HG03103 (cell line): ENCODE data around the gene TBR1.

ENCODE experiments used
- ATAC-seq: cut with Tn5 transposase; IDR thresholded peaks from one replicate; pipeline ENCODE4 v1.9.1; 2021; ENCODE audit warnings: low read depth; ENCODE audit not compliant: unreplicated experiment

Gene TBR1

GRCh38 chr2:161415987-161416707, at the start of gene TBR1:
Gene TBR1 (plus strand): TSS chr2:161416297. CDS start chr2:161416411, 114 bp downstream.
- ATAC-seq, result no peak

DNA sequence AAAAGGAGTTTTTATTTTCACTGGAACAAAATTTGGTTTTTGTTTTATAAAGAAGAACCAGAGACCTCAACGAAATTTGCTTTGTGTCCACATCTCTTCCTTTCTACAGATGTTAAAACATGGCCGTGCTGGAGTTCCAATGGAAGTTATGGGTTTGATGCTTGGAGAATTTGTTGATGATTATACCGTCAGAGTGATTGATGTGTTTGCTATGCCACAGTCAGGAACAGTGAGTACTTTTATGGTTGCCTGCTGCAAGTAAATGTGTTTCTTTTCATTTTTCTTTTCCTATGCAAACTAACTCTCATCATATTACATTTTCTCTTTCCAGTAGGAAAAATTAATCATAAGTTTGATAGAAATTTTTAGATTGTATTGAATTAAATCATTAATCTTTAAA, 48.4 kb upstream of the TBR1 start:
- no peak for ATAC-seq

DNA sequence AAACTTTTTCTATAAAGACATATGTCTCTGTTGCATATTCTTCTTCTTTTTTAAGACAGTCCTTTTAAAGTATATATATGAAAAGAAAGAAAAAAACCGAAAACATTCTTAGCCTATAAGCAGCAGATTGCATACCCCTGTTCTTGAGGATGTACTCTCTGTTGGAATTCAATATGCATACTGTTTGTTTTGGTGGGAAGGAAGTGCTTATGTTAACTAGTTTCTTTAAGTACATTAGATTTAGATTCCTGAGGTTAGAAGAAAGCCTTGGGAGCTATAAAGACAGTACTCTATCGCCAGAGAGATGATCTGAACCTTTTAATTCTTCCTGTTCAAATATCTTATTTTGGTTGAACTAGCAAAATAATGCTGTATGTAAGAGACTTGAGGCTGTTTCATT, 46.8 kb upstream of the TBR1 start:
- no peak for ATAC-seq

- no peak for ATAC-seq
Measured at GRCh38 chr2:161370981-161371380, 45.1 kb upstream of the TBR1 start.

DNA sequence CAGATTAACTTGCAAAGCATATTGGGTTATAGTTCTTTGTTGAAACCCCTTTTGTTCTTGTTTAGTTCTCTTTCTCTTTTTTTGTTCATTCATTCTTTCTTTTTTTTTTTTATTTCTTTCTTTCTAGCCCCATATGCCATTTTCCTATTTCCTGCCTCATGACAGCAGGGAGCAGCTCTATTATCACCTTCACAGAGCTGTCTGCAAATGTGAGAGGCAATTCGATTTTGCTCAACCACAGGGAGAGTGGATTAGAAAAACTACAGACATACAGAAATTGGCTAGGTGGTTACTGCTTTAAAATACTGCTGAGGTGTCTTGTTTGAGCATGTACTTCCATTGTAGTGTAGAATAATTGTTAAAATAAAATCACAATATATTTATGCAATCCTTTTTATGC, 44.2 kb upstream of the TBR1 start:
- no peak for ATAC-seq

- no peak for ATAC-seq
Measured at GRCh38 chr2:161373942-161374341, 42.2 kb upstream of the TBR1 start.

- no peak for ATAC-seq
Measured at GRCh38 chr2:161374446-161374845, 41.7 kb upstream of the TBR1 start.

DNA sequence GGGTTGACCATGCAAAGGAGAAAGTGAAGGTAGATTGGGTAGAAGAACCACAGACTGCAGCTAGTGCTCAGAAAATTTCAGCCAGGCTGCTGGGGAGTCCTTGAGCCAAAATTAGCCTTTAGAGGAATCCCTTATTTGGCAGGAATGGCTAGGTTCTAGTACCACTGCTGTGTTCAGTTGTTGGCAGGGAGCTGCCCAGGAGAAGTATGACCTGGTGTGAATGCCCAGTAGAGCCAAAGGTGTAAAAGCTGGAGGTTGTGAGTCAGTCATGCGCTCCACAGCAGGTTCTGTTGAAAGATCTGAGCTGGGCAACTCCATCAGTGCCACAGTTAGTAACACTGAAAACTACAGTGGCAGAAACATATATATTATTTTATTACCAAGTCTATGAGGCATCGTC, 36.4 kb upstream of the TBR1 start:
- ATAC-seq, result no peak

DNA sequence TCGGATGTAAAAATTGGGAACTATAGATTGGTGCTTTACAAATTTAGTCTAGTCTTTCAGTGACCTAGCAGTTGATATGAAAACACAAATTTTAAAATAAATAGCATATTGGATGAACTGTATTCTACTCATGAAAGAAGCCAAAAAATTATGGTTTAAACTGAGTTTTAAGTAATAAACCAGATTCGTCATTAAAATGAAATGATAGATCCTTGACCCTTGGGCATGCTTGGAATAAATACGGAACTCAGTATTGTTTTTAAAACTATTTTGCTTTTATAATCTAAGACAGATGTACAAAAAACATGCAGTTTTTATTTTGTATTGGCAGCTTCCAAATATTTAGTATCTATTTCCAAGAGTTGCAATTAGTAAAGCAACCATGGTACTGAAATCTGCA, 34.6 kb upstream of the TBR1 start:
- no peak for ATAC-seq

- no peak for ATAC-seq
Measured at GRCh38 chr2:161382747-161383146, 33.4 kb upstream of the TBR1 start.

- peak; percentile 56 for ATAC-seq
Measured at GRCh38 chr2:161384864-161385263, 31.2 kb upstream of the TBR1 start.

DNA sequence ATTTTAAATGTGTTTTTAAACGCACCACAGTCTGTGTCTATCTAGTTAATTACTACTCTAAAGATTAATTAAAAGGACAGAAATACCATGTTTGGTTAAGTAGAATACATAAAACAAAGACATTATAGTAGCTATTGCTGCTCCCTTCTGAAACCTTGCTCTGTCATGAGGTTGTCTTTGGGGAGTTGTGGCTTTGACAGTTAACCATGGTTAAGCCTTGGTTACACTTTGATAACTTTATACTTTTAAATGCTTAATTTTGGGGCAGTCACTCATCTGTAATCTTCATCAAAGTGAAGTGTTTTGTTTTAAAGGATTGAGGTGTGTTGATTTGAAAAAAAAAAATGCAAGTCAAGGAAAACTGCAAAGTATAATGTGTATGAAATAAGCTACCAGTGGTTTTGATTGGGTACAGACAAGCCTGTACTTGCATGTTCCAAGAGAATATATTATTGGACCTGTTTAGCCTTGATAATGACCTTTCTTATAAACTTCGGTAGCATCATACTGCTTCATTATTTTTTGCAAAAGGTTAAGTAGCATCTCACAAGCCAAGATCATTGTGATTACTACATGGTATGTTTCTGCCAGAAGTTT, 29.8 kb upstream of the TBR1 start:
- peak; percentile 50 for ATAC-seq

- peak; percentile 31 for ATAC-seq
Measured at GRCh38 chr2:161388146-161388779, 27.8 kb upstream of the TBR1 start.

GRCh38 chr2:161391737-161392506, 24.2 kb upstream of the TBR1 start:
- no peak for ATAC-seq

DNA sequence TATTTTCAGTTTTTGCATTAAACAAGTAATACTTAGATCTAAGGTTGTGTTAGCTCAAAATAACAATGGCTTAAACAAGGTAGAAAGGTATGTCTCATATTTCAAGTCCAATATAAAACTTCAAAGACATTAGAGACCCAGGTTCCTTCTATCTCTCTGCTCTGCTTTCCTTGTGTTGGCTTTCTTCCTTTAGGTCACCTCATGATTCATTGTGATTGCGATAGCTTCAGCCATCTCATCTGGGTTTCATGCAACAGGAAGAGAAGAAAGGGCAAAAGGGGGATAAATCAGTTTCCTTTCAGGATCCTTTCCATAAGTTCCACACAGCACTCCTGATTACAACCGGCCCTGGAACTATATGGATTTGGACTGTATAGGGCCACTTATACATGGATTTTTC, 16.0 kb upstream of the TBR1 start:
- no peak for ATAC-seq

DNA sequence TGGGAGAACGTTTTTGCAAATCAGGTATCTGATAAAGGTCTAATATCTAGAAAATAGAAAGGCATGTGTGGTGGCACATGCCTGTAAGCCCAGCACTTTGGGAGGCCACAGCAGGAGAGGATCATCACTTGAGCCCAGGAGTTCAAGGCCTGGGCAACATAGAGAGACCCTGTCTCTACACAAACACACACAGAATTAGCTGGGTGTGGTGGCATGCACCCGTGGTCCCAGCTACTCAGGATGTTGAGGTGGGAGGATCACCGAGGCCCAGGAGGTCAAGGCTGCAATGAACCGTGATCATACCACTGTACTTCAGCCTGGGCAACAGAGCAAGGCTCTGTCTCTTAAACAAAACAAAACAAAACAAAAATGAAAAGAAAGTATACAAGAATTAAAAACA, 13.8 kb upstream of the TBR1 start:
- no peak for ATAC-seq

DNA sequence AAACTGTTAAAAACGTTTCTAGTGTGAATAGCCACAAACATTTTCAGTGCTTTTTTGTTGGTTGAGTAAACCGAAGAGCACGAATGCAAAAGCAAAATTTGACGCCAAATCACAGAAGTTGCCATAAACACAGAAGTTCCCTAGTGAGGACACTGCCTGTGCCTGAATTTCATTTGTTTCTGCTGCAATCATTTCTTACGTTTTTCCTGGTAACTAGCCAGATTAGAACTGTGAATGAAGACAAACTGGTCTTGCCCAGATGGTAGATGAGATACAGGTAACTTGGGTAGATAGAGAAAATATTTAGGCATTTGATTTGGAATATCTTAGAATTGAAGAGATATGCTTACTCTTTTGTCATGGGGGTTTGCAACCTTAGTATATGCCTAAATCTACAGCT, 9.8 kb upstream of the TBR1 start:
- ATAC-seq, result no peak

DNA sequence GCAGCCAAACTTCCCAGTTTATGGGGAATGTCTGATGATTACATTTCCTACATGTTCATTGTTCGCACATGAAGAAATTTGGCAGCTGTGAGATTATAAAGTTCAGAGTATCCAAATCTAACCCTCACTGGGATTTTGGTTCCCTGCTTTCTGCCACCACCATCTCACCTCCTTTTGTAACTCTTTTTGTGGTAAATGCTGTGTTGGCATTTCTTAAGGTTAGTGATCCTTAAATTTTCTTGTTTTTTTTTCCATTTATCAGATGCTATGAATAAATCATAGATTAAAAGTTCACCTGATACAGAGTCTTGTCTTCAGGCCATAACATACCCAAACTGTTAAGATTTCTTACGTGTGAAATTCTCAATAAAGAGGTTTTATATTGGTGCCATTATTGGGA, 8.5 kb upstream of the TBR1 start:
- no peak for ATAC-seq

DNA sequence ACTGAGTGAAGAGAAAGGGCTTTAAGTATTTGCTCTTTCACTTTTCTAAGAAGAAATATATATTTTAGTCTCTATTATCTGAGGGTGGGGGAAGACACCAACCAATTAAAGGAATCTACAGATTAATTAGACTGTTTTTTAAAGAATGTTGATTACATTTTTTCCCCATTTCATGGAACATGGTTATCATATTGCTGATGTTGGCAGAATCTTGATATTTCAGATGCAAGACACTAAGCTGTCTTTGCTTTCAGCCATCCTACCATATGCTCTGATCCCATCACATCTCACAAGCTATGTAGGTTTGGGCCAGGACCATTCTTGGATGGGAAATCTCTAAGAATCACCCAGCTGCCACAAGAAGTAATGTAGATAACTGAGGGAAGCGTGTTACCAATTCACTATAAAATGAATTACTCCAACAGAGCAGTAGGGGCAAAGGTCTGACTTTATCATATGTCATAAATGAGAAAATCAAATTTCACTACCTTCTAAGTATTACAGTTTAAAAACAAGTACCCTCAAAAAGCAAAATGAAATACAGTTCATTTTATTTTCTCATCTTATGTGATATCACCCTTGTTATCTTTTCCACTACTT, 6.7 kb upstream of the TBR1 start:
- ATAC-seq, result no peak

- ATAC-seq, result no peak
Measured at GRCh38 chr2:161412346-161412745, 3.8 kb upstream of the TBR1 start.
